Mesodermal cell (in vitro differentiated cells): Measurements from ENCODE around the gene FGF2.

Experiments
- H3K27ac ChIP-seq: 2 replicates; pipeline ENCODE4 v1.7.0; 2013; ENCODE audit warnings: mild to moderate bottlenecking, low read depth, low read length, moderate library complexity; ENCODE audit not compliant: severe bottlenecking
- H3K36me3 ChIP-seq: 2 replicates; pipeline ENCODE4 v1.7.1; 2013; ENCODE audit warnings: mild to moderate bottlenecking, low read length, moderate library complexity; ENCODE audit not compliant: control insufficient read depth, insufficient read depth
- H3K4me1 ChIP-seq: one replicate; pipeline ENCODE4 v1.7.1; 2013; ENCODE audit warnings: mild to moderate bottlenecking, low read length; ENCODE audit not compliant: insufficient read depth, control insufficient read depth, poor library complexity, severe bottlenecking
- H3K4me3 ChIP-seq: 2 replicates; pipeline ENCODE4 v1.7.0; 2013; ENCODE audit warnings: low read length, control low read depth, mild to moderate bottlenecking; ENCODE audit not compliant: insufficient read depth, poor library complexity, severe bottlenecking; ENCODE audit errors: extremely low read depth
- H3K9me3 ChIP-seq: 2 replicates; pipeline ENCODE4 v1.7.1; 2013; ENCODE audit warnings: mild to moderate bottlenecking, low read length, moderate library complexity; ENCODE audit not compliant: control insufficient read depth
- WGBS, 2 experiments: methylation state at CpG; one replicate each; pipeline ENCODE4 v1.1.5; 2013; ENCODE audit warnings: missing lambda C conversion rate in 2 of 2; ENCODE audit not compliant: insufficient coverage in 2 of 2; 5-methylcytosine and 5-hydroxymethylcytosine counted together

The FGF2 gene

DNA sequence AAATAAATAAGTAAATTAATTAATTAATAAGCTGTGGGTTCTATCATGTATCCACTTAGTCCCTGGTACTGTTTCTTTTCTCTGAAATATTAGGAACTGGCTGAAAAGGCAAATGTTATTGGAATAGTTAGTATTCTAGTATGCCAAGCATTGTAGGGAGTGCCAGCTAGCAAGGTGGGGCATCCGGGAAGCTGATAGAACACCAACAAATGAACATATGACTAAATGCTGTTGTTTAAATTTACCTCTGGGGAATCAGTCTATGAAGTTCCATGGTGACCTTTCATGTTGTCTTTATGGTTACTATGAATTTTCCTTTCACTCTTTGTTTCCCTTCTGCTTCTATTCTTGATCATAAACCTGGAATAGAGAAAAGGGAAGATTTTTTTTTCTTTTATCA lies 63.1 kb downstream of the FGF2 start:
- WGBS, 2 experiments: no CpG with 5 or more reads among the region's 1 CpG
- Histone ChIP-seq H3K27ac (no peak overlapping the region), H3K9me3 (no peaks in the 10 kb centered on the region), H3K36me3 (peaks cover 21% of the 10 kb centered on the region), H3K4me1 (no peaks in the 10 kb centered on the region), H3K4me3 (no peak overlapping the region)

DNA sequence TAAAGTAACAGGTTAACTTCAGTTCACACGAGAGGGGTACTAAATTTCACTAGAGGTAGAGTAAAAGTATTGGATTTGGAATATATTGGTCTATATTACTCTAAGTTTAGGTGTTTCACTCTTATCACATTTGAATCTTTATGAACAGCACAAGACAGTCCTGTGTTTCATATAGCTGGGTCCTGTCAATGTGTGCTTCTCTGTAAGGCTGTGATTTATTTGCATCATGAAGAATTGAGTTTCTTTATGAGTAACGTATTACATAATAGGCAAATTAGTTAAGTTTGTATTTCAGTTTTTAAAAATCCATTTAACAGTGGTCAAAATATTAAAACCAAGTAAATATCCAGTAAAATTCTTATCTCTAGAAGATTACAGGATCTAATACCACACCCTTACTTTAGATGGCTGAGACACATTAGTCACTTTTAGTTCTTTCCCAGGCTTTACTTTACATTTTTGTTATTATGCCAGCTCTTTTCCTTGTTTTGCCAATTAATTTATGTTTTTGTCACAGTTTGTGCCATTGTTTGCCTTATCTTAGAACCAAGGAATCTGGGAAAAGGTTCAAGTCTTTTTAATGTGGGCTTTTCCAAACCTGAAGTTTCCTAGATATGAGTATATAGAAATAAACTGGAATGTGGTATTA lies 63.6 kb downstream of the FGF2 start:
- Histone ChIP-seq H3K9me3 (no peaks in the 10 kb centered on the region), H3K27ac (no peak overlapping the region), H3K4me1 (no peaks in the 10 kb centered on the region), H3K36me3 (peaks cover 21% of the 10 kb centered on the region), H3K4me3 (no peak overlapping the region)
- WGBS, 2 experiments: 100% methylated on average over 1 of the region's 2 CpGs; no CpG with 5 or more reads in 1 of the 2 experiments

DNA sequence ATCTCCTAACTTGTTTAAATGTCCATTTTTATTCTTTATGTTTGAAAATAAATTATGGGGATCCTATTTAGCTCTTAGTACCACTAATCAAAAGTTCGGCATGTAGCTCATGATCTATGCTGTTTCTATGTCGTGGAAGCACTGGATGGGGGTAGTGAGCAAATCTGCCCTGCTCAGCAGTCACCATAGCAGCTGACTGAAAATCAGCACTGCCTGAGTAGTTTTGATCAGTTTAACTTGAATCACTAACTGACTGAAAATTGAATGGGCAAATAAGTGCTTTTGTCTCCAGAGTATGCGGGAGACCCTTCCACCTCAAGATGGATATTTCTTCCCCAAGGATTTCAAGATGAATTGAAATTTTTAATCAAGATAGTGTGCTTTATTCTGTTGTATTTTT lies 68.2 kb downstream of the FGF2 start:
- H3K4me3 ChIP-seq: no peak overlapping the region
- WGBS, 2 experiments: 94 to 95% methylated on average over 2 of the region's 3 CpGs
- no peaks in the 10 kb centered on the region for H3K4me1 ChIP-seq
- no peak overlapping the region for H3K27ac ChIP-seq
- peaks cover 7% of the 10 kb centered on the region for H3K36me3 ChIP-seq
- H3K9me3 ChIP-seq: no peaks in the 10 kb centered on the region

DNA sequence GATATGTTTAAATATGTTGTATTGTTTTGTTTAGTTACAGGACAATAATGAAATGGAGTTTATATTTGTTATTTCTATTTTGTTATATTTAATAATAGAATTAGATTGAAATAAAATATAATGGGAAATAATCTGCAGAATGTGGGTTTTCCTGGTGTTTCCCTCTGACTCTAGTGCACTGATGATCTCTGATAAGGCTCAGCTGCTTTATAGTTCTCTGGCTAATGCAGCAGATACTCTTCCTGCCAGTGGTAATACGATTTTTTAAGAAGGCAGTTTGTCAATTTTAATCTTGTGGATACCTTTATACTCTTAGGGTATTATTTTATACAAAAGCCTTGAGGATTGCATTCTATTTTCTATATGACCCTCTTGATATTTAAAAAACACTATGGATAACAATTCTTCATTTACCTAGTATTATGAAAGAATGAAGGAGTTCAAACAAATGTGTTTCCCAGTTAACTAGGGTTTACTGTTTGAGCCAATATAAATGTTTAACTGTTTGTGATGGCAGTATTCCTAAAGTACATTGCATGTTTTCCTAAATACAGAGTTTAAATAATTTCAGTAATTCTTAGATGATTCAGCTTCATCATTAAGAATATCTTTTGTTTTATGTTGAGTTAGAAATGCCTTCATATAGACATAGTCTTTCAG lies 68.8 kb downstream of the FGF2 start:
- no peaks in the 10 kb centered on the region for H3K9me3 ChIP-seq
- H3K36me3 ChIP-seq: peaks cover 7% of the 10 kb centered on the region
- H3K27ac ChIP-seq: no peak overlapping the region
- no peaks in the 10 kb centered on the region for H3K4me1 ChIP-seq
- H3K4me3 ChIP-seq: no peak overlapping the region
- no CpG with 5 or more reads among the region's 1 CpG for WGBS, 2 experiments

DNA sequence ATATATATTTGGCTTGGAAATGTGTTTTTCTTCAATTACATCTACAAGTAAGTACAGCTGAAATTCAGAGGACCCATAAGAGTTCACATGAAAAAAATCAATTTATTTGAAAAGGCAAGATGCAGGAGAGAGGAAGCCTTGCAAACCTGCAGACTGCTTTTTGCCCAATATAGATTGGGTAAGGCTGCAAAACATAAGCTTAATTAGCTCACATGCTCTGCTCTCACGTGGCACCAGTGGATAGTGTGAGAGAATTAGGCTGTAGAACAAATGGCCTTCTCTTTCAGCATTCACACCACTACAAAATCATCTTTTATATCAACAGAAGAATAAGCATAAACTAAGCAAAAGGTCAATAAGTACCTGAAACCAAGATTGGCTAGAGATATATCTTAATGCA lies 69.6 kb downstream of the FGF2 start:
- Histone ChIP-seq H3K27ac (peak overlapping the region; percentile 2), H3K4me3 (no peak overlapping the region), H3K36me3 (peaks cover 7% of the 10 kb centered on the region), H3K4me1 (no peaks in the 10 kb centered on the region), H3K9me3 (no peaks in the 10 kb centered on the region)
- WGBS, 2 experiments: no CpG with 5 or more reads among the region's 1 CpG

DNA sequence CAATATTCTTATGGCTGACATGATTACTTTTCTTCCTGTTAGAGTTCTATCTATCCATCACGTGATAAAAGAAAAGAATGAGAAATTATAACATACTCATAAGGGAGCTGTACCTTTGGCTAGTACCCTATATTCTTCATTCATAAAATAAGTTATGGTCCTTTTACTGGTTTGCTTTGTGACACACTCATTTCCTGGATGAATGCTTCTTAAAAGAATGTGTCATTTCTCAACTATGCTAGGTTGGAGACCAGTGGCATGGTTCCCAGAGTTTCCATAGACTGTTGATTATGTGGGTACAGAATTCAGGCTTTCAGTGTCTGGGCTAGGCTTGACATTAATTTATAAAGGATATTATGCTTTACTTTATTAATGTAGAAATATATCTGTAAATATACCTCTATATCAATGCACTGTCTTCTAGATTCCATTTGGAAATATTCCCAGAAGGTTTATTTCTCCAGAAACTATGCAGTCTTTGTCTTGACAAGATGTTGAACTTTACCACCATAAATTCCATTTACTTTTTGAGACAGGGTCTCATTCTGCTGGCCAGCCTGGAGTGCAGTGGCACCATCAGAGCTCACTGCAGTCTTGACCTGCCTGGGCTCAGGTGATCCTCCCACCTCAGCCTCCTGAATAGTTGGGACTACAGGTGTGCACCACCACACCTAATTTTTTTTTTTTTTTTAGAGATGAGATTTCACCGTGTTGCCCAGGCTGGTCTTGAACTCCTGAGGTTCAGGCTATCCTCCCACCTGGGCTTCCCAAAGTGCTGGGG lies 71.9 kb downstream of the FGF2 start:
- WGBS, 2 experiments: no CpG with 5 or more reads among the region's 2 CpGs

DNA sequence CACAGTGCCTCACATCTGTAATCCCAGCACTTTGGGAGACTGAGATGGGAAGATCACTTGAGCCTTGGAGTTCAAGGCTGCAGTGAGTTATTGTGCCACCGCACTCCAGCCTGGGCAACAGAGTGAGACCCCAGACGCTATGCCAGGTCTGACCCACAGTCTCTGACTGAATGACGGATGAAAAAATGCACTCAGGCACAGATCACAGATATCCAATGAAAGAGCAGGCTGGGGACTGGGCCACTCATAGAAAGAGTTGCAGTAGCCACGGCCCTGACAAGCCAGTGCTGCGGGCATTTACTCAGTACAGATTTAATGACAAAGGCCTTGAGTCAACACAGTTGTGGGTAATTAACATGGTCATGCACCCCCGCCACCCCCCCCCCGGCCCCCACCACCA lies 73.1 kb downstream of the FGF2 start:
- Histone ChIP-seq H3K36me3 (no peaks in the 10 kb centered on the region), H3K9me3 (no peaks in the 10 kb centered on the region), H3K4me3 (no peak overlapping the region), H3K27ac (no peak overlapping the region), H3K4me1 (peaks cover 3% of the 10 kb centered on the region)
- 82 to 89% methylated on average over 4 to 5 of the region's 7 CpGs for WGBS, 2 experiments

More for the DNA sequence above, 71.9 kb downstream of the FGF2 start:
- H3K4me1 ChIP-seq: peaks cover 3% of the 10 kb centered on the region
- H3K36me3 ChIP-seq: peaks cover 7% of the 10 kb centered on the region
- H3K9me3 ChIP-seq: no peaks in the 10 kb centered on the region
- H3K27ac ChIP-seq: no peak overlapping the region
- H3K4me3 ChIP-seq: no peak overlapping the region

DNA sequence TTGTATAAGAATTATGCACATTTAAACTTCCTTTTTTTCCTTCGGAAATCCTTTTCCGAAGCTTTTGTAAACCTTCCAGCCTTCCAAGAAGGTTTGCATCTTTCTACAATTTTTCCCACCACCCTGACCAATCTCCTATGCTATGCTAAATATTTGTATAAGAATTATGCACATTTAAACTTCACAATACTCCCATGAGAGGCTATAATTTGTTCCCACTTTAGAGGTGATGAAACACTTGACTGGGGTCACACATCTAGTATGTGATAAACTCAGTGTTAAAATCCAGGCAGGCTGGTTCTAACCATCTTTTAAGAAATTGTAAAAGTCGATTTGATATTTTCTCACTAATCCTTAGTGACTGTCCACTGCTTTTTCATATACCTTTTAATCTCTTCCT lies 73.7 kb downstream of the FGF2 start:
- H3K36me3 ChIP-seq: no peaks in the 10 kb centered on the region
- no peaks in the 10 kb centered on the region for H3K9me3 ChIP-seq
- peaks cover 3% of the 10 kb centered on the region for H3K4me1 ChIP-seq
- no peak overlapping the region for H3K27ac ChIP-seq
- 88% methylated on average over 1 of the region's 3 CpGs; no CpG with 5 or more reads in 1 of the 2 experiments for WGBS, 2 experiments
- H3K4me3 ChIP-seq: no peak overlapping the region

DNA sequence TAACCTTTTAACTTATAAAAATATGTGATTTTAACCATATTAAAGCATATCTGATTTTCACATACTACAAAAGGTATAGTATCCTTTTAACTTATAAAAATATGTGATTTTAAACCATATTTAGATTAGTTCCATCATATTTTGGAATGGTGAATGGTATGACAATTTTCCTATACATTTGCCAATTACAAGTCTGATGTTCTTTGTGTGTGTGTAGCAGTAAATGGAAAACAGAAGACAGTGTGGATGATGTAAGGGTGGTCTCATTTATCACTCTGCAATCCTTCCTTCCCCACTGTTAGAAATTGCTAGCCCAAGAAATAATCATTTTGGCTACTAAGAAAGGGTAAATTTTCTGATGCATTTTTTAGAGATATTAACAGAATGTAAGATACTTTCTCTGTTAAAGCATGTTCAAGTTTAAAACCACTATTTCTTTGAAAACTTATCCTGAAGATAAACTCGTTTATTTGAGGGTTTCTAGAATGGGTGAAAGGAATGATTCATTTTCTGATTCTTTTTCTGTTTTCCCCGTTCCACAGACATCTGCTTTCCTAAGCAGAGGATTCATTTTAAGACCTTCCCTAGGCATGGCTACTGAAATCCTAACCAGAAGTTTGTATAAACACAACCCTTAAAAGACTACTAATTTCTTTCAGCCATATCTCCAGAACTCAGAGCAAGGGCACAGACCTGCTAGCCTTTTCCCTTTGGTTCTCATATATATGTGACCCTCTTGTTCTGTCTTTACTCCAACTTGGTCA lies 74.8 kb downstream of the FGF2 start:
- H3K4me1 ChIP-seq: peaks cover 3% of the 10 kb centered on the region
- H3K4me3 ChIP-seq: no peak overlapping the region
- no peaks in the 10 kb centered on the region for H3K36me3 ChIP-seq
- H3K9me3 ChIP-seq: no peaks in the 10 kb centered on the region
- WGBS, 2 experiments: 100% methylated on average over 1 of the region's 2 CpGs; no CpG with 5 or more reads in 1 of the 2 experiments
- no peak overlapping the region for H3K27ac ChIP-seq

DNA sequence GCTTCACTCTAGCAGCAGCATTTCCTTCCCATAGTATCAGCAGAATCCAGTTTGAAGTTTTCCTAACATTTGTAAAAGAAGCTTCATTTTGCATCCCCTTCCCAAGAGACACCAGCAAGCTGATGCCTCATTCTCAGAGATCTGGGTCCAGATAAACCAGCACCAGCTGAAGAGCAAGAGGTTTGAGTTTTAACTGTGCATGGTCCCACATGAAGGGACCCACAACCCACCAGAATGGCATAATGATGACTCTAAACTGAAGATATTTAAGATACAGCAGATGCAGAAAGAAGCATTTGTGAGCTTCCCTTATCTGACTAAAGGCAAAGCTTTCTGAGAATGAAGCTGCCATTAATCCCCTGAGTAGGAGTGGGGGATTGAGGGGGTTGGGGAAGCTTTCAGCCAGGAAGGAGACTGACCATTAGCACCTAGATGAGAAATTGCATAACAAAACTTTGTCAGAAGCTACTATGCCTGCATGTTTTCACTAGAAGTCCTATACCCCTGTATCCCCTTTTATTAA lies 77.2 kb downstream of the FGF2 start:
- Histone ChIP-seq H3K27ac (peak overlapping the region; percentile 37), H3K9me3 (no peaks in the 10 kb centered on the region), H3K36me3 (no peaks in the 10 kb centered on the region)

More for the DNA sequence above, 77.2 kb downstream of the FGF2 start:
- no peak overlapping the region for H3K4me3 ChIP-seq
- H3K4me1 ChIP-seq: peaks cover 3% of the 10 kb centered on the region
